PC-3 (cell line): ENCODE results near the gene PRKCE. TPM values are rescaled to one million over a fixed set of nuclear protein-coding genes. Genes with fewer than 3 reads are reported as not detected.

Experiments
- ATAC-seq: fragments of 200-7000 bp; cut with Tn5 transposase; 2 replicates; pipeline ENCODE4 v1.9.1; 2020; ENCODE audit warnings: mild to moderate bottlenecking, moderate library complexity
- BruUV-seq: library from RNA; stranded (reverse); fragments of 400-500 nt; replicated peaks from 2 replicates; lab custom pipeline; 2021; lab: Mats Ljungman, UMichigan
- CTCF ChIA-PET: fragments of 300-600 bp; sonication (Branson Sonifier 250); formaldehyde crosslinking; loops from one replicate; lab custom pipeline; 2022; ENCODE audit warnings: antibody characterized with exemption; lab: Charles Lee
- POLR2A ChIA-PET: fragments of 300-600 bp; sonication (Branson Sonifier 250); formaldehyde crosslinking; loops from one replicate; lab custom pipeline; 2022; ENCODE audit warnings: antibody characterized with exemption; ENCODE audit not compliant: unreplicated experiment; lab: Charles Lee
- DNase-seq: peaks from one replicate; pipeline ENCODE4 v3.0.0-alpha.2; 2015
- H2AFZ ChIP-seq: fragments of 300-600 bp; sonication (generic); 2 replicates; pipeline ENCODE4 v1.6.0; 2016; ENCODE audit warnings: antibody characterized with exemption, low read length
- H3F3A ChIP-seq: fragments of 300-600 bp; sonication (generic); one replicate; pipeline ENCODE4 v1.6.0; 2017; ENCODE audit warnings: antibody characterized with exemption, low read length, control low read depth, mild to moderate bottlenecking; ENCODE audit not compliant: unreplicated experiment
- H3K27ac ChIP-seq: fragments of 300-600 bp; sonication (generic); 2 replicates; pipeline ENCODE4 v1.5.1; 2016; ENCODE audit warnings: mild to moderate bottlenecking, low read length
- H3K27me3 ChIP-seq: fragments of 300-600 bp; sonication (generic); 2 replicates; pipeline ENCODE4 v1.6.1; 2016; ENCODE audit warnings: low read length, mixed read lengths
- H3K36me3 ChIP-seq: fragments of 300-600 bp; sonication (generic); 2 replicates; pipeline ENCODE4 v1.6.1; 2016; ENCODE audit warnings: low read depth, mixed run types, low read length, mixed read lengths
- H3K4me1 ChIP-seq: fragments of 300-600 bp; sonication (generic); 2 replicates; pipeline ENCODE4 v1.5.1; 2016; ENCODE audit warnings: low read length; ENCODE audit not compliant: insufficient read depth
- H3K4me2 ChIP-seq: fragments of 300-600 bp; sonication (generic); 2 replicates; pipeline ENCODE4 v1.6.0; 2016; ENCODE audit warnings: low read length
- H3K4me3 ChIP-seq: fragments of 300-600 bp; sonication (generic); 2 replicates; pipeline ENCODE4 v1.5.1; 2016; ENCODE audit warnings: mild to moderate bottlenecking, low read length, mixed read lengths
- H3K79me2 ChIP-seq: fragments of 300-600 bp; sonication (generic); 2 replicates; pipeline ENCODE4 v1.6.1; 2017; ENCODE audit warnings: low read length, mixed read lengths
- H3K9ac ChIP-seq: fragments of 300-600 bp; sonication (generic); 2 replicates; pipeline ENCODE4 v1.6.0; 2016; ENCODE audit warnings: mild to moderate bottlenecking, low read length
- H3K9me2 ChIP-seq: fragments of 300-600 bp; sonication (generic); replicated peaks from 2 replicates; pipeline ENCODE4 v1.6.1; 2016; ENCODE audit warnings: mixed run types, low read length, mixed read lengths
- H3K9me3 ChIP-seq: fragments of 300-600 bp; sonication (generic); 2 replicates; pipeline ENCODE4 v1.6.1; 2016; ENCODE audit warnings: low read length, mixed read lengths
- H4K20me1 ChIP-seq: fragments of 300-600 bp; sonication (generic); 2 replicates; pipeline ENCODE4 v1.6.1; 2016; ENCODE audit warnings: low read length, mixed read lengths
- CTCF ChIP-seq: fragments of 300-600 bp; sonication (generic); conservative IDR thresholded peaks from 2 replicates; pipeline ENCODE4 v1.5.1; 2017; ENCODE audit warnings: antibody characterized with exemption, low read depth, mild to moderate bottlenecking, low read length
- EZH2 ChIP-seq: fragments of 300-600 bp; sonication (generic); IDR thresholded peaks from one replicate; pipeline ENCODE4 v1.6.1; 2017; ENCODE audit warnings: antibody characterized with exemption, mild to moderate bottlenecking, low read length; ENCODE audit not compliant: unreplicated experiment
- EZH2phosphoT487 ChIP-seq: fragments of 300-600 bp; sonication (generic); IDR thresholded peaks from 2 replicates; pipeline ENCODE4 v1.6.1; 2018; ENCODE audit warnings: mild to moderate bottlenecking, antibody characterized with exemption, low read length, borderline replicate concordance
- intact Hi-C: fragments of 100-400 bp; cut with micrococcal nuclease; formaldehyde crosslinking; loops from 2 replicates; pipeline ENCODE4 v1.9.0; 2023
- total RNA-seq: library from RNA; depleted of rRNA; stranded (reverse); fragments of >200 nt; gene quantifications from 2 replicates; pipeline ENCODE4 v1.2.3, GENCODE V29; 2014

The PRKCE gene
- total RNA-seq, 1 experiment from 2014 or later: 7.0 TPM

- no peaks in the 10 kb centered on the region for H3F3A ChIP-seq
- H3K36me3 ChIP-seq: peaks cover 4% of the 10 kb centered on the region; the same call in 1 of the 2 replicates
- H3K9me2 ChIP-seq: no peaks in the 10 kb centered on the region
- no peak overlapping the region for H3K4me2 ChIP-seq
- no peaks in the 10 kb centered on the region for H3K27me3 ChIP-seq
- intact Hi-C loops: no loop called here
- no peaks in the 10 kb centered on the region for H4K20me1 ChIP-seq
- ChIA-PET CTCF (no interaction called here), POLR2A (no interaction called here)
- no peak for TF ChIP-seq CTCF
- TF ChIP-seq EZH2: no peak
- no peak for TF ChIP-seq EZH2phosphoT487
- H3K9ac ChIP-seq: no peak overlapping the region
- no peak for ATAC-seq
- H3K79me2 ChIP-seq: no peaks in the 10 kb centered on the region
- no peak overlapping the region for H3K27ac ChIP-seq
- DNase-seq: no peak
- no TSS peak for BruUV-seq
- H3K4me1 ChIP-seq: no peaks in the 10 kb centered on the region
- H2AFZ ChIP-seq: no peak overlapping the region
- no peak overlapping the region for H3K4me3 ChIP-seq
- peaks cover 4% of the 10 kb centered on the region; the same call in 1 of the 2 replicates for H3K9me3 ChIP-seq
Measured at GRCh38 chr2:45879936-45880335, 228.5 kb downstream of the PRKCE start.

- TF ChIP-seq EZH2phosphoT487 (no peak), CTCF (no peak), EZH2 (no peak)
- no peak overlapping the region for H3K9ac ChIP-seq
- ChIA-PET POLR2A (no interaction called here), CTCF (no interaction called here)
- no peaks in the 10 kb centered on the region for H3K79me2 ChIP-seq
- no peaks in the 10 kb centered on the region for H3F3A ChIP-seq
- no peak overlapping the region for H3K27ac ChIP-seq
- no peaks in the 10 kb centered on the region for H3K9me2 ChIP-seq
- H4K20me1 ChIP-seq: no peaks in the 10 kb centered on the region
- no peaks in the 10 kb centered on the region for H3K27me3 ChIP-seq
- ATAC-seq (no peak), DNase-seq (no peak)
- H3K4me3 ChIP-seq: no peak overlapping the region
- BruUV-seq: no TSS peak
- H3K36me3 ChIP-seq: no peaks in the 10 kb centered on the region
- no peak overlapping the region for H2AFZ ChIP-seq
- intact Hi-C loops: no loop called here
- H3K4me2 ChIP-seq: no peak overlapping the region
- H3K9me3 ChIP-seq: no peaks in the 10 kb centered on the region
- peaks cover 6% of the 10 kb centered on the region for H3K4me1 ChIP-seq
Measured at GRCh38 chr2:45881970-45882581, 230.6 kb downstream of the PRKCE start.

GRCh38 chr2:45882707-45883602 lies 231.5 kb downstream of the PRKCE start:
- no peaks in the 10 kb centered on the region for H3K79me2 ChIP-seq
- no peak overlapping the region for H3K9ac ChIP-seq
- BruUV-seq: no TSS peak
- no peaks in the 10 kb centered on the region for H4K20me1 ChIP-seq
- ChIA-PET POLR2A (no interaction called here), CTCF (no interaction called here)
- H2AFZ ChIP-seq: no peak overlapping the region
- no peaks in the 10 kb centered on the region for H3K27me3 ChIP-seq
- no peaks in the 10 kb centered on the region for H3K36me3 ChIP-seq
- no peak overlapping the region for H3K27ac ChIP-seq
- ATAC-seq (no peak), DNase-seq (no peak)
- H3K9me2 ChIP-seq: no peaks in the 10 kb centered on the region
- no peaks in the 10 kb centered on the region for H3F3A ChIP-seq
- TF ChIP-seq CTCF (no peak), EZH2phosphoT487 (no peak), EZH2 (no peak)
- H3K4me2 ChIP-seq: no peak overlapping the region
- intact Hi-C loops: no loop called here
- no peak overlapping the region for H3K4me3 ChIP-seq
- peaks cover 6% of the 10 kb centered on the region for H3K4me1 ChIP-seq
- no peaks in the 10 kb centered on the region for H3K9me3 ChIP-seq
